HCT116 (cell line): ENCODE results near the gene TXNDC12. TPM values are rescaled to one million over a fixed set of nuclear protein-coding genes. Genes with fewer than 3 reads are reported as not detected.

Experiments used
- ATAC-seq: fragments of 200-7000 bp; cut with Tn5 transposase; 2 replicates; pipeline ENCODE4 v1.9.1; 2020; ENCODE audit warnings: mild to moderate bottlenecking, moderate library complexity
- BruUV-seq: library from RNA; stranded (reverse); fragments of 400-500 nt; replicated peaks from 2 replicates; lab custom pipeline; 2021; lab: Mats Ljungman, UMichigan
- CTCF ChIA-PET: fragments of 300-600 bp; sonication (Branson Sonifier 250); formaldehyde crosslinking; loops from one replicate; lab custom pipeline; 2021; ENCODE audit warnings: antibody characterized with exemption; lab: Charles Lee
- POLR2A ChIA-PET: fragments of 300-600, 350-600 bp; sonication (Branson Sonifier 250); formaldehyde crosslinking; loops from one replicate; lab custom pipeline; 2021; ENCODE audit warnings: antibody characterized with exemption; lab: Charles Lee
- RAD21 ChIA-PET, 2 experiments: fragments of 300-600 bp; sonication (Branson Sonifier 250); formaldehyde crosslinking; loops; one replicate each; lab custom pipeline; 2023; ENCODE audit warnings: low total read pairs in 2 of 2; ENCODE audit not compliant: uncharacterized antibody in 2 of 2, unreplicated experiment in 2 of 2, low non-redundant PET in 1 of 2; lab: Charles Lee
- DNase-seq: peaks from one replicate; pipeline ENCODE4 v3.0.0-alpha.2; 2010; ENCODE audit warnings: low read depth, low spot score
- H2AFZ ChIP-seq: fragments of 200-600 bp; shearing (Covaris generic), sonication (generic); 2 replicates; pipeline ENCODE4 v1.6.1; 2017; ENCODE audit warnings: low read depth, mixed run types, mixed read lengths, antibody characterized with exemption, low read length; ENCODE audit not compliant: poor library complexity, severe bottlenecking
- H3K27ac ChIP-seq: 2 replicates; pipeline ENCODE4 v1.5.1; 2012; ENCODE audit warnings: low read depth, low read length
- H3K27me3 ChIP-seq: fragments of 200-600 bp; sonication (generic); 2 replicates; pipeline ENCODE4 v1.6.1; 2016; ENCODE audit warnings: mixed run types, low read length, mixed read lengths; ENCODE audit not compliant: insufficient read depth
- H3K36me3 ChIP-seq, 2 experiments: fragments of 200-500 bp in 1 of 2; fragments of 200-600 bp in 1 of 2; sonication (Bioruptor generic) in 1 of 2; sonication (generic) in 1 of 2; 2 replicates each; pipeline versions ENCODE4 v1.5.1 to v1.6.1; 2014 to 2016; ENCODE audit warnings: low read length in 2 of 2, inconsistent platforms in 1 of 2, mixed read lengths in 1 of 2, mixed run types in 1 of 2; ENCODE audit not compliant: insufficient read depth in 2 of 2, control insufficient read depth in 1 of 2
- H3K4me1 ChIP-seq, 2 experiments: fragments of 200-600 bp in 1 of 2; sonication (generic) in 1 of 2; 2 replicates each; pipeline versions ENCODE4 v1.5.1 to v1.6.1; 2012 to 2017; ENCODE audit warnings: low read length in 2 of 2, inconsistent platforms in 1 of 2, mild to moderate bottlenecking in 1 of 2, mixed read lengths in 1 of 2, mixed run types in 1 of 2, moderate library complexity in 1 of 2; ENCODE audit not compliant: insufficient read depth in 2 of 2, control insufficient read depth in 1 of 2
- H3K4me2 ChIP-seq: fragments of 200-600 bp; sonication (generic); 2 replicates; pipeline ENCODE4 v1.6.1; 2017; ENCODE audit warnings: mixed run types, low read length, mixed read lengths
- H3K4me3 ChIP-seq, 2 experiments: fragments of 200-600 bp in 1 of 2; sonication (generic) in 1 of 2; replicated peaks in 1 of 2; 2 replicates each; pipeline ENCODE4 v1.5.1; 2011 to 2016; ENCODE audit warnings: low read length in 2 of 2, control low read depth in 1 of 2, low read depth in 1 of 2, mild to moderate bottlenecking in 1 of 2, mixed read lengths in 1 of 2, mixed run types in 1 of 2
- H3K79me2 ChIP-seq: fragments of 200-600 bp; sonication (generic); 2 replicates; pipeline ENCODE4 v1.6.1; 2017; ENCODE audit warnings: mild to moderate bottlenecking, mixed run types, low read length, moderate library complexity, mixed read lengths; ENCODE audit not compliant: insufficient read depth
- H3K9ac ChIP-seq: fragments of 200-600 bp; sonication (generic); 2 replicates; pipeline ENCODE4 v1.6.1; 2016; ENCODE audit warnings: low read length, mixed read lengths
- H3K9me2 ChIP-seq: fragments of 200-600 bp; sonication (generic), shearing (Covaris generic); 2 replicates; pipeline ENCODE4 v1.6.1; 2017; ENCODE audit warnings: mixed run types, mild to moderate bottlenecking, moderate library complexity; ENCODE audit not compliant: insufficient read depth
- H3K9me3 ChIP-seq, 2 experiments: fragments of 200-500 bp in 1 of 2; fragments of 200-600 bp in 1 of 2; sonication (Bioruptor generic) in 1 of 2; sonication (generic) in 1 of 2; 2 replicates each; pipeline ENCODE4 v1.6.1; 2014 to 2017; ENCODE audit warnings: low read length in 2 of 2, mixed read lengths in 2 of 2, inconsistent platforms in 1 of 2, low read depth in 1 of 2, mild to moderate bottlenecking in 1 of 2, mixed run types in 1 of 2, moderate library complexity in 1 of 2; ENCODE audit not compliant: control insufficient read depth in 1 of 2, insufficient read depth in 1 of 2
- H4K20me1 ChIP-seq: fragments of 200-600 bp; sonication (generic), shearing (Covaris generic); 2 replicates; pipeline ENCODE4 v1.6.1; 2017; ENCODE audit warnings: mixed run types, mild to moderate bottlenecking, moderate library complexity; ENCODE audit not compliant: insufficient read depth
- CBX3 ChIP-seq: IDR thresholded peaks from 2 replicates; pipeline ENCODE4 v1.6.1; 2012; ENCODE audit warnings: low read depth
- CEBPB ChIP-seq: IDR thresholded peaks from 2 replicates; pipeline ENCODE4 v1.6.1; 2012; ENCODE audit warnings: low read depth
- EGR1 ChIP-seq: IDR thresholded peaks from 2 replicates; pipeline ENCODE4 v1.6.1; 2012; ENCODE audit warnings: low read depth
- EZH2 ChIP-seq: fragments of 200-600 bp; sonication (generic); IDR thresholded peaks from 2 replicates; pipeline ENCODE4 v1.6.1; 2017; ENCODE audit warnings: antibody characterized with exemption, mixed run types
- EZH2phosphoT487 ChIP-seq: fragments of 200-600 bp; IDR thresholded peaks from 2 replicates; pipeline ENCODE4 v1.6.1; 2018; ENCODE audit warnings: antibody characterized with exemption, borderline replicate concordance
- JUND ChIP-seq: IDR thresholded peaks from 2 replicates; pipeline ENCODE4 v1.6.1; 2012
- POLR2A ChIP-seq: IDR thresholded peaks from 2 replicates; pipeline ENCODE4 v1.7.0; 2011; ENCODE audit warnings: borderline replicate concordance; ENCODE audit not compliant: insufficient read depth, insufficient read length; ENCODE audit errors: extremely low read depth
- POLR2AphosphoS5 ChIP-seq: IDR thresholded peaks from 2 replicates; pipeline ENCODE4 v1.6.1; 2011; ENCODE audit warnings: mild to moderate bottlenecking, low read depth, low read length, moderate library complexity
- SRF ChIP-seq: IDR thresholded peaks from 2 replicates; pipeline ENCODE4 v1.6.1; 2012; ENCODE audit warnings: low read depth
- TCF7L2 ChIP-seq: IDR thresholded peaks from 2 replicates; pipeline ENCODE4 v1.7.0; 2011; ENCODE audit warnings: borderline replicate concordance, inconsistent platforms; ENCODE audit not compliant: insufficient read depth, insufficient read length; ENCODE audit errors: extremely low read depth
- ZNF274 ChIP-seq: fragments of 200-500 bp; sonication (Bioruptor generic); IDR thresholded peaks from 2 replicates; pipeline ENCODE4 v1.6.1; 2014; ENCODE audit warnings: mild to moderate bottlenecking, low read depth, low read length, inconsistent platforms
- intact Hi-C: fragments of 100-400 bp; cut with micrococcal nuclease; formaldehyde crosslinking; loops from 2 replicates; pipeline ENCODE4 v1.10.0; 2022
- total RNA-seq: library from RNA; stranded (reverse); gene quantifications from one replicate; pipeline ENCODE4 v1.2.1, GENCODE V29; 2021; ENCODE audit not compliant: unreplicated experiment
- TF ChIP-seq, protein P1 (sequence below): IDR thresholded peaks from 2 replicates; pipeline ENCODE4 v1.6.1; 2011; ENCODE audit warnings: mild to moderate bottlenecking, low read length, moderate library complexity; ENCODE audit not compliant: insufficient replicate concordance; ENCODE audit errors: extremely low read depth
- TF ChIP-seq, protein P2 (sequence below): IDR thresholded peaks from 2 replicates; pipeline ENCODE4 v1.6.1; 2012
- TF ChIP-seq, protein P3 (sequence below): IDR thresholded peaks from 2 replicates; pipeline ENCODE4 v1.6.1; 2012; ENCODE audit warnings: low read depth
- TF ChIP-seq, protein P4 (sequence below), 3 experiments: fragments of 200-600 bp in 1 of 3; sonication (generic) in 1 of 3; IDR thresholded peaks in 2 of 3; conservative IDR thresholded peaks in 1 of 3; 2 replicates each; pipeline ENCODE4 v1.5.1; 2012 to 2017; ENCODE audit warnings: low read depth in 2 of 3, low read length in 2 of 3, antibody characterized with exemption in 1 of 3, borderline replicate concordance in 1 of 3, control low read depth in 1 of 3, mild to moderate bottlenecking in 1 of 3, mixed read lengths in 1 of 3, mixed run types in 1 of 3, moderate library complexity in 1 of 3; ENCODE audit not compliant: insufficient read depth in 1 of 3

TXNDC12 gene
- total RNA-seq, 1 experiment from 2014 or later: 82.8 TPM

DNA sequence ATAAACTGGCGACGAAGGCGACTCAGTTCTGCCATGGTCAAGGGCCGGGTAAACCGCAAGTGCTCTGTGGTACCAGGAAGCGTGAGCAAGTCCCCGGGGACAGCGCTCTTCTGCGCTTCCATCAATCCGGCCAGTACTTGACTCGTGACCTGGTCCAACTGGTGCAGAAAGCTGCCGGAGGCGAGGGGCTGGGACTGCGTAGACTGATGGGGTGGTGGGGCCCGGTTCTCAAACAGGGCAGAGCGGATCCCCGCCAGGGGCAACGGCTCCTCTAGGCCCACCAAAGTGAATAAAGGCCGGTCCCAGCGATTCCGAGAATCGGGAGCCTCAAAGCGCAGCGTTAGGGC lies 22.2 kb downstream of the TXNDC12 start (continued):
- TF ChIP-seq, protein P1, sequence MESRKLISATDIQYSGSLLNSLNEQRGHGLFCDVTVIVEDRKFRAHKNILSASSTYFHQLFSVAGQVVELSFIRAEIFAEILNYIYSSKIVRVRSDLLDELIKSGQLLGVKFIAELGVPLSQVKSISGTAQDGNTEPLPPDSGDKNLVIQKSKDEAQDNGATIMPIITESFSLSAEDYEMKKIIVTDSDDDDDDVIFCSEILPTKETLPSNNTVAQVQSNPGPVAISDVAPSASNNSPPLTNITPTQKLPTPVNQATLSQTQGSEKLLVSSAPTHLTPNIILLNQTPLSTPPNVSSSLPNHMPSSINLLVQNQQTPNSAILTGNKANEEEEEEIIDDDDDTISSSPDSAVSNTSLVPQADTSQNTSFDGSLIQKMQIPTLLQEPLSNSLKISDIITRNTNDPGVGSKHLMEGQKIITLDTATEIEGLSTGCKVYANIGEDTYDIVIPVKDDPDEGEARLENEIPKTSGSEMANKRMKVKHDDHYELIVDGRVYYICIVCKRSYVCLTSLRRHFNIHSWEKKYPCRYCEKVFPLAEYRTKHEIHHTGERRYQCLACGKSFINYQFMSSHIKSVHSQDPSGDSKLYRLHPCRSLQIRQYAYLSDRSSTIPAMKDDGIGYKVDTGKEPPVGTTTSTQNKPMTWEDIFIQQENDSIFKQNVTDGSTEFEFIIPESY: no peak
- no peak for TF ChIP-seq EZH2
- TF ChIP-seq JUND: no peak
- no peak for TF ChIP-seq ZNF274
- TF ChIP-seq, protein P2, sequence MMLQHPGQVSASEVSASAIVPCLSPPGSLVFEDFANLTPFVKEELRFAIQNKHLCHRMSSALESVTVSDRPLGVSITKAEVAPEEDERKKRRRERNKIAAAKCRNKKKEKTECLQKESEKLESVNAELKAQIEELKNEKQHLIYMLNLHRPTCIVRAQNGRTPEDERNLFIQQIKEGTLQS: no peak
- TF ChIP-seq SRF: no peak
- TF ChIP-seq POLR2A: no peak
- no peak for TF ChIP-seq CEBPB
- no peak for TF ChIP-seq EZH2phosphoT487
- TF ChIP-seq EGR1: no peak
- no peak for TF ChIP-seq TCF7L2
- TF ChIP-seq CBX3: no peak

DNA sequence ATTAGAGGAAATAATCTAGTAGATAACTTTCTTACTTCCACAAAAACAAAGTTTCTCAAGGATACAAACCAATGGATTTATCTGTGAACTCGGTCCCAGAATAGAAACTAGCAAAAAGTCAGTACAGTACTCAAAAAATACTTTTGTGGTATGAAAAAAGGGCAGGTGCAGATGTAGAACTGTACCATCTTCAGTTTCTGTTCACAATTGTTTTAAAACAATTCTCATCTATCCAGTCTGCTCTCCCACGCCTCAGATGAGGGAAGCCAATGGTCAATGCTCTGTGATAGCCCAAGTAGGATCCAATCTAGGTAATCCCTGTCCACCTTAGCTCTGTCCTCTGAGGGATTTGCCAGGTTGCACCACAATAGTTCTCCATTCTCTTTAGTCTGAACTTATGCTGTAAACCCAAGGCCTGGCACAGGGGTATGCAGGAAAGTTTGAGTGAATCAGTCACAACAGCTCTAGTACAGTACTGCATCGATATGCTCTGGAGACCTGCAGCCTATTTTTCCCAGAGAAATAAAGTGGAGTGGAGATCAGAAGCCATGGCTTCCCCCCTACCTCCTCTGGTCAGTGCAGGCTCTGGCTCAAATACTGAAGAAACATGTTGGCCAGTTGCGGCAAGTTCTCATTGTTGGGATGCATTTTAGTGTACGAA lies 22.7 kb downstream of the TXNDC12 start:
- DNase-seq (no peak), ATAC-seq (no peak)
- POLR2A ChIA-PET: no interaction called here

More for the DNA sequence above, 22.7 kb downstream of the TXNDC12 start:
- H3K4me1 ChIP-seq: peaks cover 5 to 17% of the 10 kb centered on the region in 2 experiments; a peak in 2 of 4 replicates
- ChIA-PET RAD21 (no interaction called here), CTCF (no interaction called here)
- no peak overlapping the region for H3K27ac ChIP-seq
- peak overlapping the region; percentile 87 to 91 for H3K4me3 ChIP-seq
- peak overlapping the region; percentile 87 for H3K4me2 ChIP-seq
- H3K9me3 ChIP-seq: no peaks in the 10 kb centered on the region
- H3K9ac ChIP-seq: peak overlapping the region; percentile 92
- H2AFZ ChIP-seq: no peak overlapping the region
- H3K27me3 ChIP-seq: no peaks in the 10 kb centered on the region
- H4K20me1 ChIP-seq: no peaks in the 10 kb centered on the region
- H3K79me2 ChIP-seq: peaks cover 42% of the 10 kb centered on the region
- TF ChIP-seq, protein P3, sequence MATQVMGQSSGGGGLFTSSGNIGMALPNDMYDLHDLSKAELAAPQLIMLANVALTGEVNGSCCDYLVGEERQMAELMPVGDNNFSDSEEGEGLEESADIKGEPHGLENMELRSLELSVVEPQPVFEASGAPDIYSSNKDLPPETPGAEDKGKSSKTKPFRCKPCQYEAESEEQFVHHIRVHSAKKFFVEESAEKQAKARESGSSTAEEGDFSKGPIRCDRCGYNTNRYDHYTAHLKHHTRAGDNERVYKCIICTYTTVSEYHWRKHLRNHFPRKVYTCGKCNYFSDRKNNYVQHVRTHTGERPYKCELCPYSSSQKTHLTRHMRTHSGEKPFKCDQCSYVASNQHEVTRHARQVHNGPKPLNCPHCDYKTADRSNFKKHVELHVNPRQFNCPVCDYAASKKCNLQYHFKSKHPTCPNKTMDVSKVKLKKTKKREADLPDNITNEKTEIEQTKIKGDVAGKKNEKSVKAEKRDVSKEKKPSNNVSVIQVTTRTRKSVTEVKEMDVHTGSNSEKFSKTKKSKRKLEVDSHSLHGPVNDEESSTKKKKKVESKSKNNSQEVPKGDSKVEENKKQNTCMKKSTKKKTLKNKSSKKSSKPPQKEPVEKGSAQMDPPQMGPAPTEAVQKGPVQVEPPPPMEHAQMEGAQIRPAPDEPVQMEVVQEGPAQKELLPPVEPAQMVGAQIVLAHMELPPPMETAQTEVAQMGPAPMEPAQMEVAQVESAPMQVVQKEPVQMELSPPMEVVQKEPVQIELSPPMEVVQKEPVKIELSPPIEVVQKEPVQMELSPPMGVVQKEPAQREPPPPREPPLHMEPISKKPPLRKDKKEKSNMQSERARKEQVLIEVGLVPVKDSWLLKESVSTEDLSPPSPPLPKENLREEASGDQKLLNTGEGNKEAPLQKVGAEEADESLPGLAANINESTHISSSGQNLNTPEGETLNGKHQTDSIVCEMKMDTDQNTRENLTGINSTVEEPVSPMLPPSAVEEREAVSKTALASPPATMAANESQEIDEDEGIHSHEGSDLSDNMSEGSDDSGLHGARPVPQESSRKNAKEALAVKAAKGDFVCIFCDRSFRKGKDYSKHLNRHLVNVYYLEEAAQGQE: no peak
- TF ChIP-seq POLR2AphosphoS5 (no peak), EZH2 (no peak), EZH2phosphoT487 (no peak), EGR1 (no peak)
- TF ChIP-seq, protein P4, sequence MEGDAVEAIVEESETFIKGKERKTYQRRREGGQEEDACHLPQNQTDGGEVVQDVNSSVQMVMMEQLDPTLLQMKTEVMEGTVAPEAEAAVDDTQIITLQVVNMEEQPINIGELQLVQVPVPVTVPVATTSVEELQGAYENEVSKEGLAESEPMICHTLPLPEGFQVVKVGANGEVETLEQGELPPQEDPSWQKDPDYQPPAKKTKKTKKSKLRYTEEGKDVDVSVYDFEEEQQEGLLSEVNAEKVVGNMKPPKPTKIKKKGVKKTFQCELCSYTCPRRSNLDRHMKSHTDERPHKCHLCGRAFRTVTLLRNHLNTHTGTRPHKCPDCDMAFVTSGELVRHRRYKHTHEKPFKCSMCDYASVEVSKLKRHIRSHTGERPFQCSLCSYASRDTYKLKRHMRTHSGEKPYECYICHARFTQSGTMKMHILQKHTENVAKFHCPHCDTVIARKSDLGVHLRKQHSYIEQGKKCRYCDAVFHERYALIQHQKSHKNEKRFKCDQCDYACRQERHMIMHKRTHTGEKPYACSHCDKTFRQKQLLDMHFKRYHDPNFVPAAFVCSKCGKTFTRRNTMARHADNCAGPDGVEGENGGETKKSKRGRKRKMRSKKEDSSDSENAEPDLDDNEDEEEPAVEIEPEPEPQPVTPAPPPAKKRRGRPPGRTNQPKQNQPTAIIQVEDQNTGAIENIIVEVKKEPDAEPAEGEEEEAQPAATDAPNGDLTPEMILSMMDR (IDR thresholded peaks at IDR 0.05 in 2 of 3, conservative IDR thresholded peaks at IDR 0.05 in 1 of 3; ENCODE audit: borderline replicate concordance in 1 of 3, insufficient read depth in 1 of 3, low read depth in 2 of 3, low read length in 2 of 3): no peak
- intact Hi-C loops: no loop called here
- no peaks in the 10 kb centered on the region for H3K36me3 ChIP-seq
- no TSS peak for BruUV-seq
- no peaks in the 10 kb centered on the region for H3K9me2 ChIP-seq
